ENCODE data around the gene DGKB. TPM values are rescaled to one million over a fixed set of nuclear protein-coding genes. Genes with fewer than 3 reads are reported as not detected.

DGKB gene
- polyA plus RNA-seq, 1 donor = 1.3 TPM

DNA sequence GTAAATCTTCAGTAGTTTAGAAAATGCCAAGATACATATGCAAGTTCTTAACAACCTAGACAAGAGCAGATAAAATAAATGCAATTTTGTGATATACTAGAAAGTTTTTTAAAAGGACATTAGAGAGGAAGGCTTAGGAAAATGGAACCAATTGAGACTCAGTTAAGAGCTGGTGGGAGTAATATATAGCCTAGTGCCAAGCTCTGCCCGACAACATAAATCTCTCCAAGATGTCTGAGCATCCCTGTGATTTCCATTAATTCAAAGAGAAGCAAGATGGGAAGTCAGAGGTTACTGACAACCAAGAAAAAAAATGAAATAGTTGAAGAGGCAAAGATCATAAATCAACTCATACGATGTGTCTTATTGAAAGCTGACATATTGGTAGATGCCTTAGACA is 74.5 kb downstream of the DGKB start:
- 100% methylated on average over 1 of the region's 2 CpGs for WGBS (ENCODE audit: insufficient coverage, low lambda C conversion rate)
- Histone ChIP-seq H3K27ac (ENCODE audit: low read length) (no peak overlapping the region), H3K4me1 (ENCODE audit: control insufficient read depth, insufficient read depth, low read length) (no peaks in the 10 kb centered on the region), H3K4me3 (ENCODE audit: low read length) (no peak overlapping the region), H3K9me3 (ENCODE audit: control insufficient read depth, low read depth, low read length) (no peaks in the 10 kb centered on the region), H3K27me3 (ENCODE audit: control insufficient read depth, insufficient read depth, low read length) (no peaks in the 10 kb centered on the region), H3K36me3 (ENCODE audit: control insufficient read depth, insufficient read depth, low read length) (no peaks in the 10 kb centered on the region)
- no peak for DNase-seq

DNA sequence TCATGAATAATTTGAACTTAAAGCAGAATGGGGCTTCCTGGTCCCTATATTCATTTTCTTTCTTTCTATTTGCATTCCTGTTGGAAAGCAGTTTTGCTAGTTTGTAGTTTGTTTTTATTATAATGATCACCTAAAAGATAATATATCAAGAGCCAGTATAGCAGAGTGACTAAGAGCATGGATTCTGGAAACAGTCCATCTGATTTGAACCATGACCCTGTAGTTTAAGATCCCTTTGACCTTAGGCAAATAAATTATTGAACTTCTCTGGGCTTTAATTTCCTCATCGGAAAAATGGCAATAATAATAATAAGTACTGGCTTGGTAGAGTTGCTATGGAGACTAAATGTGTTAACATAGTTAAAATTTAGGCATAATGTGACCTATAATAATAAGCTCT is 76.1 kb downstream of the DGKB start:
- Histone ChIP-seq H3K27me3 (ENCODE audit: control insufficient read depth, insufficient read depth, low read length) (no peaks in the 10 kb centered on the region), H3K4me1 (ENCODE audit: control insufficient read depth, insufficient read depth, low read length) (no peaks in the 10 kb centered on the region), H3K9me3 (ENCODE audit: control insufficient read depth, low read depth, low read length) (no peaks in the 10 kb centered on the region), H3K4me3 (ENCODE audit: low read length) (no peak overlapping the region), H3K36me3 (ENCODE audit: control insufficient read depth, insufficient read depth, low read length) (no peaks in the 10 kb centered on the region), H3K27ac (ENCODE audit: low read length) (no peak overlapping the region)
- 88% methylated on average over 1 of the region's 1 CpG for WGBS (ENCODE audit: insufficient coverage, low lambda C conversion rate)
- no peak for DNase-seq

DNA sequence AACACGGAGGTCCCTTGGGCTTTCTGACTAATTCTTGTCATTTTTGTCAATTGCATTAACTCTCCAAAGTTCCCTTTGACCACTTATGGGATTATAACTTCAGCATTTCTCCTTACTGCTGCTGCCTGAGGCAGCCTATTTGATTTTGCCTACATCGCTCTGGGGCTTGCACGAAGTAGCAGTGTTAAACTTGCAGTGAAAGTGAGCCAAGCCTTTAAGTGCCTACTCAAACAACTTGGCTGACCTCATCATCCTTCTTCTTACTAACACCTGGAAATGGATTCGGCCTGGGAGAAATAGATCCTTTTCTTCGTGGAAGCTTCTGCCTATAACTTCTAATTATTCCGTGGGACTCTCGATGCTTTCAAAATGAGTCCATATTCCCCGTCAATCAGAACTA is 76.6 kb downstream of the DGKB start:
- H3K27ac ChIP-seq (ENCODE audit: low read length) = no peak overlapping the region
- 96% methylated on average over 3 of the region's 8 CpGs for WGBS (ENCODE audit: insufficient coverage, low lambda C conversion rate)
- no peaks in the 10 kb centered on the region for H3K4me1 ChIP-seq (ENCODE audit: control insufficient read depth, insufficient read depth, low read length)
- H3K27me3 ChIP-seq (ENCODE audit: control insufficient read depth, insufficient read depth, low read length) = no peaks in the 10 kb centered on the region
- no peaks in the 10 kb centered on the region for H3K36me3 ChIP-seq (ENCODE audit: control insufficient read depth, insufficient read depth, low read length)
- no peak for DNase-seq
- H3K4me3 ChIP-seq (ENCODE audit: low read length) = no peak overlapping the region
- H3K9me3 ChIP-seq (ENCODE audit: control insufficient read depth, low read depth, low read length) = no peaks in the 10 kb centered on the region

DNA sequence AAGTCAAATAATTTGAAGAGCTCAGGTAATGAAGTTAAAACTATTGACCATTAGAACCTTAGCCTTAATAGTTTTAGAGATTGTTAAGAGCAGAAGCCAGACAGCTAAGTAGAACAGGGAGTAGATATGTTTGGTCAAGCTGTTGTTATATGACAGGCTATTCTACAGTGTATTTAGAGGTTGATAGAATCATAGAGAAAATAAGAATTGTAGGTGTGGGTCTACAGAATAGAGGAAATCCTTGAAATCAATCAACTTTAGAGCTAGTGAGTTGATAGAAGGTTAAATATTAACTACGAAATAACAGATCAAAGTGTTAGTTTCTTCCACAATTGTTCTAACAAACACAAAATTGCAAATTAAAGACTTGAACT is 80.1 kb downstream of the DGKB start:
- no peak overlapping the region for H3K27ac ChIP-seq (ENCODE audit: low read length)

DNA sequence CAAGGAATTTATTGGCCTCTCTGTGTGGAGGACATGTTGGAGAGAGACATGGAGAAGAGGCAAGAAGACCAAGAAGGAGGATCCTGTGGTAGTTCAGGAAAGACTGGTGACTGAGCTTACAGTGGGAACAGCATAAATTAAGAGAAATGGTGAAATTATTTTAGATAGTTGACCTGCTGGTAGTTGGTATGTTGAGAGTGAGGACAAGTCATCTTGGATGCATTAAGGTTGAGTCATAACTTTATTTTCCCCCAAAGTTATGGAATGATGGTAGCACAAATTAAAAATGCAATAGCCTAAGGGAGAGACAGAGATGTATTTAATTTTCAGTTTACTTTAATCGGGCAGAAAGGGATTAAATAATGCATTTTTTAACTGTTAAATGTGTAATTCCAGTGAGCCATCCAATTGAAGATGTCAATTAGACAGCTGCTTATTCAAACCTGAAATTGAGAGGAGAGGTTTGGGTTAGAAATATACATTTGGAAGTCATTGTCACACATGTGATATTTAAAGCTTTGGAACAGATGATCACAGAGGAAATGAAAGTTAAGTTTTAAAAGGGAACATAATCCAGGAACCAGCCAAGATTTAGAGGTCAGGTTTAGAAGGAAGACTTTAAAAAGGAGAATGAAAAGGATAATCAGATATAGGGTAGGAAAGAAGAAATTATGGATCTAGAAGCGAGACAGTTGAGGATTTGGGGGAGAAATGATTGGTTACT is 80.6 kb downstream of the DGKB start:
- H3K4me3 ChIP-seq (ENCODE audit: low read length) = no peak overlapping the region
- no peaks in the 10 kb centered on the region for H3K9me3 ChIP-seq (ENCODE audit: control insufficient read depth, low read depth, low read length)
- H3K4me1 ChIP-seq (ENCODE audit: control insufficient read depth, insufficient read depth, low read length) = no peaks in the 10 kb centered on the region
- H3K36me3 ChIP-seq (ENCODE audit: control insufficient read depth, insufficient read depth, low read length) = no peaks in the 10 kb centered on the region
- no peak overlapping the region for H3K27ac ChIP-seq (ENCODE audit: low read length)
- WGBS (ENCODE audit: insufficient coverage, low lambda C conversion rate) = 93% methylated on average over 2 of the region's 2 CpGs
- no peak for DNase-seq
- H3K27me3 ChIP-seq (ENCODE audit: control insufficient read depth, insufficient read depth, low read length) = no peaks in the 10 kb centered on the region

More for the DNA sequence above, 80.1 kb downstream of the DGKB start:
- no peak overlapping the region for H3K4me3 ChIP-seq (ENCODE audit: low read length)
- DNase-seq = no peak
- no peaks in the 10 kb centered on the region for H3K27me3 ChIP-seq (ENCODE audit: control insufficient read depth, insufficient read depth, low read length)
- H3K36me3 ChIP-seq (ENCODE audit: control insufficient read depth, insufficient read depth, low read length) = no peaks in the 10 kb centered on the region
- 67% methylated on average over 1 of the region's 1 CpG for WGBS (ENCODE audit: insufficient coverage, low lambda C conversion rate)
- H3K9me3 ChIP-seq (ENCODE audit: control insufficient read depth, low read depth, low read length) = no peaks in the 10 kb centered on the region
- no peaks in the 10 kb centered on the region for H3K4me1 ChIP-seq (ENCODE audit: control insufficient read depth, insufficient read depth, low read length)

DNA sequence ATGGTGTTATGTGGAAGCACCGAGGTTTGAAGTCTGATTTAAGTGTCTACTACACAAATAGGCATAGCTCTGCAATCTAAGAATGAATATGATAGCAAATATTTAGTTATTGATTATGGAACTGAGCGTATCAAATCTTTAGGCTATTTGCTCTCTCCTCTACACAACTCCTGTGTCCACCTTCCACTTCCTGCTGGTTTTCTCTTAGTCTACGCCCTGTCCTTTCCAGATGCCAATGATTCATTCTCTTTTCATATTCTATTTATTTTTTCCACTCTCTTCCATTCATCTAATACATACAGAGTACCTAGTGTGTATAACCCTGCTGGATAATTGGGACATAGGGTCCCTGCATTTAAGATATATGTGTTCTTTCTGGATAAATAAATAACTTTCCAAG is 83.7 kb downstream of the DGKB start:
- 78% methylated on average over 3 of the region's 3 CpGs for WGBS (ENCODE audit: insufficient coverage, low lambda C conversion rate)
- Histone ChIP-seq H3K27ac (ENCODE audit: low read length) (no peak overlapping the region), H3K4me3 (ENCODE audit: low read length) (no peak overlapping the region), H3K27me3 (ENCODE audit: control insufficient read depth, insufficient read depth, low read length) (no peaks in the 10 kb centered on the region), H3K4me1 (ENCODE audit: control insufficient read depth, insufficient read depth, low read length) (no peaks in the 10 kb centered on the region), H3K36me3 (ENCODE audit: control insufficient read depth, insufficient read depth, low read length) (no peaks in the 10 kb centered on the region), H3K9me3 (ENCODE audit: control insufficient read depth, low read depth, low read length) (no peaks in the 10 kb centered on the region)
- no peak for DNase-seq

DNA sequence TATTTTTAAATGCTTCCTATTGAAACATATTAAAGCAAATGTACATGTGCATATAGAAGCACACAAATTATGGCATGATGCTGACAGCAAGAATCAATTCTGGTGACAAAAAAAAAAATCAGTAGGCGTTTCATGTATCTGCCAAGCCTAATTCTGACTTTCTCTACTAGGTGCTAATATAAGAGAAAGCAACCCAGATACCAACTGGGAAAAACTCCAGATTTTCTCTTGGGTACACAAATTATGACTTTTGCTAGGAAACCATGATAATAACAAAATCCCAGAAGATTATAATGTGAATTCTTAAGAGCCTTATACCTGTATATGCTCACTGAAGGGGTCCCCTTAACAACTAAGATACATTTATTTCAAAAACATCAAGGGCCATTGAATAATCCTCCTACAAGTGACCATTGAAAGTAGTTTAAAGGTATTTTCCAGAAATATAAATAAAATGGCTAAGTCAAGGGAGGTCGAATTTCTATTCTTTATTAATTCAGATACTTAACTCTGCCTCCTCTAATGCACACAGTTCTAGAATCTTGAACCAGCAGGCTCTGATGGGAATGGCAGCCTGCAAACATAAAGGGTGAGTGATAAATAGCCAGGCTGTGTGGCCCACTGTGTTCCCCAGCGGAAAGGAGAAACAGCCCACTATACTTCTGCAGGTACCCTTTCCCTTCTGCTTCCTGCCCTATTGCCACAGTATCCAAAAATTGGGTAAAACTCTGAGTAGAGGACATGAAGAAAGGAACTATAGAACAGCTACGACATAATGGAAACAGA is 84.5 kb downstream of the DGKB start:
- no peaks in the 10 kb centered on the region for H3K4me1 ChIP-seq (ENCODE audit: control insufficient read depth, insufficient read depth, low read length)
- no peak overlapping the region for H3K27ac ChIP-seq (ENCODE audit: low read length)
- no peaks in the 10 kb centered on the region for H3K27me3 ChIP-seq (ENCODE audit: control insufficient read depth, insufficient read depth, low read length)
- 100% methylated on average over 1 of the region's 4 CpGs for WGBS (ENCODE audit: insufficient coverage, low lambda C conversion rate)
- no peaks in the 10 kb centered on the region for H3K36me3 ChIP-seq (ENCODE audit: control insufficient read depth, insufficient read depth, low read length)
- H3K4me3 ChIP-seq (ENCODE audit: low read length) = no peak overlapping the region
- no peak for DNase-seq
- H3K9me3 ChIP-seq (ENCODE audit: control insufficient read depth, low read depth, low read length) = no peaks in the 10 kb centered on the region

DNA sequence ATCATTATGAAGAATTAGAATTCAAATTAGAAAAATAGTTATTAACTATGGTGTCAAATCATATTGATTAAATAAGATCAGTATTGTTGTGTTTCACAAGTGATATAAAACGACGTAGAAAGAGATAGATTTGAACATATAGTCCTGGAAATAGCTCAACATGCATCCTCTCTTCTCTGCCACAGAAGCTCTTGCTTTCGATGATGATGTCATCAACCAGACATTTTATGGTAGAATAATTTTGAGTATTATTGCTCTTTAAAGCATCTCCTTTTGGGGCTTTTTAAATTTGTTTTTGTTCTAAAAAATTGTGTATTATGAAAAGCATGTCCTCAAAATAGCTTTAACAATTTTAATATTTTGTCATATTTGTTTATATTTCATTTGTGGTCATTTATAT is 95.0 kb downstream of the DGKB start:
- no peak for DNase-seq
- Histone ChIP-seq H3K9me3 (ENCODE audit: control insufficient read depth, low read depth, low read length) (no peaks in the 10 kb centered on the region), H3K27ac (ENCODE audit: low read length) (no peak overlapping the region), H3K27me3 (ENCODE audit: control insufficient read depth, insufficient read depth, low read length) (no peaks in the 10 kb centered on the region), H3K36me3 (ENCODE audit: control insufficient read depth, insufficient read depth, low read length) (no peaks in the 10 kb centered on the region), H3K4me1 (ENCODE audit: control insufficient read depth, insufficient read depth, low read length) (no peaks in the 10 kb centered on the region), H3K4me3 (ENCODE audit: low read length) (no peak overlapping the region)
- WGBS (ENCODE audit: insufficient coverage, low lambda C conversion rate) = 100% methylated on average over 2 of the region's 3 CpGs

DNA sequence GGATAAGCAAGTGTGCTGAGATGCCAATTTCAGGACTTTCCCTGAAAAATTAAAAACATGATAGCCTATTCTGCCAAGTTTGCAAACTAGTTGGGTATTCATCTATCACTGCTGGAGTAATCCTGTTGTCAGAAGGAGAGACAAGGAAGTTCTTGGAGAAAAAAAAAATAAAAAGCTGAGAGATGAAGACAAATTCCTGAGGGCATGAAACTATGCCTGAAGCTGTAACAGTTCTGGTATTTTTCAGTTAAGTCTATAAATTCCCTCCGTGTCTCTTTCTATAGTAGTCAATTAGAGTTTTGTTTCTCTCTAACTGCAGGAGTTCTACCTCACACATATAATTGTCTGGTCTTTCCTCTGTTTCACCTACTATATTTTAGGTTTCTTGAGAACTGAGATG is 95.7 kb downstream of the DGKB start:
- WGBS (ENCODE audit: insufficient coverage, low lambda C conversion rate) = no CpG with 5 or more reads among the region's 1 CpG
- Histone ChIP-seq H3K9me3 (ENCODE audit: control insufficient read depth, low read depth, low read length) (no peaks in the 10 kb centered on the region), H3K4me3 (ENCODE audit: low read length) (no peak overlapping the region), H3K36me3 (ENCODE audit: control insufficient read depth, insufficient read depth, low read length) (no peaks in the 10 kb centered on the region), H3K27ac (ENCODE audit: low read length) (no peak overlapping the region), H3K4me1 (ENCODE audit: control insufficient read depth, insufficient read depth, low read length) (no peaks in the 10 kb centered on the region), H3K27me3 (ENCODE audit: control insufficient read depth, insufficient read depth, low read length) (no peaks in the 10 kb centered on the region)
- DNase-seq = no peak

DNA sequence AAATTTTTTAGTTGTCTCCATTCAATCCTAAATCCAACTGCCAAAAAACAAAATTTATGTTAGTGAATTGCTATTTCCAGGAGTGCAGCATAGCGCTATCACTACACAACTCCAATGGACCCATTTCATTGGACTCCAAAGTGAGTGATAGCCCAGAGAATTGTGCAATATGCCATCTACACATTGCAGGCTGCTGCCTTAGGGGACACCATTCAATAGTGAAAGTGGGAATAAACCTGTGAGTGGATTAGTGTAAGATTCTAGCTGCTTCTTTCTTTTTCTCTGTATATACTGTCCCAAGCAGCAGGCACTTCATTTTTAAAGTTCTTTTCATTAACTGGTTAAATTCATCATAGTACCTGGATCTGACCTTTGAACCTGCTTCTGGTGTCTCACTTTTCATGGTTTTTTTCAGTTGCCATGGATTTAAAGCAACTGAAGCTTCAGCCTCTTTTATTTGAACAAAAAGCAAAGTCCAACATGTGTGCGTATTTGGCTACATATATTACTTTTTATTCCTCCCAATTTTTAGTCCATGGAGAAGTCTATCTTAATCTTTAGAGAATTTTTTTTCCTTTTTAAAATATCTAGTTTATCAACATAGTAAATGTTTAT is 97.3 kb downstream of the DGKB start:
- no peaks in the 10 kb centered on the region for H3K9me3 ChIP-seq (ENCODE audit: control insufficient read depth, low read depth, low read length)
- WGBS (ENCODE audit: insufficient coverage, low lambda C conversion rate) = 50% methylated on average over 1 of the region's 2 CpGs
- no peak overlapping the region for H3K4me3 ChIP-seq (ENCODE audit: low read length)
- no peaks in the 10 kb centered on the region for H3K36me3 ChIP-seq (ENCODE audit: control insufficient read depth, insufficient read depth, low read length)
- H3K27ac ChIP-seq (ENCODE audit: low read length) = no peak overlapping the region
- peak in 1 of 2 donors; percentile 5 for DNase-seq
- H3K4me1 ChIP-seq (ENCODE audit: control insufficient read depth, insufficient read depth, low read length) = no peaks in the 10 kb centered on the region
- no peaks in the 10 kb centered on the region for H3K27me3 ChIP-seq (ENCODE audit: control insufficient read depth, insufficient read depth, low read length)

Measured in large intestine (tissue), 3 donors.